ENCODE results near the gene STAB1. TPM values are rescaled to one million over a fixed set of nuclear protein-coding genes. Genes with fewer than 3 reads are reported as not detected.

The STAB1 gene
- total and polyA plus RNA-seq, 12 donors, result 17.4 to 231 (median 44.1) TPM

DNA sequence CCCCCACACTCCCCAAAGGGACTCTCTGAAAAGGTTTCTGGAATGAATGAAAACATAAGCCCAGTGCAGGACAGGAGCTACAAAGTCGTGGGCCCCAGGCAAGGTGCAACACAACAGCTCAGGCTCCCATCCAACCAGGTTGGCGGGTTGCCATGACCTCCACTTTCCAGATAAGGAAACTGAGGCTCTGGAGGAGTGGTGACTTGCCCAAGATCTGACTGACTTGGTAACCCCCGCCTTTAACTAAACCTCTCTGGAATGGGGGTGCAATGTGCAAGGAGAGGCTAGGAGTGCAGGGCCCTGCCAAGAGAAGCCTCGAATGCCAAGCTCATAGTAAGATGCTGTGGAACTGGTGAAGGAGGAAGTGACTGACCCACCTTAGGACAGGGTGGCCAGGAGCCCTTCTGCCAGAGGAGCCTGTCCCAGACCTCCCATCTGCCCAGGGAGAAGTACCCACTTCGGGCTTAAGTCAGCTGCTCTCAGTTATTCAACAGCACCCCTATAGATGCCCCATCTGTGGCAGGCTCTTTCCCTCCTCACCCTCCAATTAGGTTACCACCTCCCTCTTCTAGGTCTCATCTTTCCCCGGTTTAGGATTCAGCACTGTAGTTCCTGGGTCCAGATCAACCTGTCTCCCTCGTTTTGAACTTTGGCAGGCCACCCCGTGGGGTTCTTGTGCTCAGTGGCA lies 40.7 kb upstream of the STAB1 start:
- intact Hi-C loops (cut with DNase I), result loop anchor here in 3 of 10 donors (10.0 kb wide), 2 partner anchors 220 to 230 kb away; partner anchors contain the start of genes GNL3 (in 3 of the 3), PBRM1 (in 3 of the 3) and TWF2 (in 1 of the 3)

DNA sequence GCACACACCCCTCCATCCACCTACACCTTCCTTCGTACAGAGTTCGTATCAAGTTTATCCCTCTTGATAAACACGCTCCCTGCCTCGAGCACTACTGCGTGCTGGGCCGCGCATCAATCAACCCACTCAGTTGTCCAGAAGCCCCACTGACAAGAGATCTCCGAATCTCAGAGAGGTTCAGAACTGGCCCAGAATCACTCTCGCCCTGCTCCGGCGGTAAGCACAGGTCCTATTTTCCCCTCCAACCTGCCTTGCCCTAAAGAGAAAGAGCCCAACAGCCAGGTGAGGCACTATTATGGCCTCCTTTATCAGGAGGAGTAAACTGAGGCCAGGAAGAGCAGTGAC lies 40.2 kb upstream of the STAB1 start:
- no peaks in the 10 kb centered on the region for H3K9me3 ChIP-seq
- WGBS, 2 donors, result 33% methylated on average over 11 of the region's 11 CpGs
- H3K4me1 ChIP-seq, result peaks cover 17 to 44% (median 37%) of the 10 kb centered on the region in 9 donors
- peak overlapping the region; percentile 88 to 99 (median 92) for H3K27ac ChIP-seq
- intact Hi-C loops (cut with DNase I), result loop anchor here in 3 of 10 donors (10.0 kb wide), 2 partner anchors 220 to 230 kb away; partner anchors contain the start of genes GNL3 (in 3 of the 3), PBRM1 (in 3 of the 3) and TWF2 (in 1 of the 3)
- peaks cover 0 to 40% (median 16%) of the 10 kb centered on the region in 9 donors for H3K36me3 ChIP-seq
- no peak for DNase-seq
- no peak for ATAC-seq
- TF ChIP-seq, protein P1, sequence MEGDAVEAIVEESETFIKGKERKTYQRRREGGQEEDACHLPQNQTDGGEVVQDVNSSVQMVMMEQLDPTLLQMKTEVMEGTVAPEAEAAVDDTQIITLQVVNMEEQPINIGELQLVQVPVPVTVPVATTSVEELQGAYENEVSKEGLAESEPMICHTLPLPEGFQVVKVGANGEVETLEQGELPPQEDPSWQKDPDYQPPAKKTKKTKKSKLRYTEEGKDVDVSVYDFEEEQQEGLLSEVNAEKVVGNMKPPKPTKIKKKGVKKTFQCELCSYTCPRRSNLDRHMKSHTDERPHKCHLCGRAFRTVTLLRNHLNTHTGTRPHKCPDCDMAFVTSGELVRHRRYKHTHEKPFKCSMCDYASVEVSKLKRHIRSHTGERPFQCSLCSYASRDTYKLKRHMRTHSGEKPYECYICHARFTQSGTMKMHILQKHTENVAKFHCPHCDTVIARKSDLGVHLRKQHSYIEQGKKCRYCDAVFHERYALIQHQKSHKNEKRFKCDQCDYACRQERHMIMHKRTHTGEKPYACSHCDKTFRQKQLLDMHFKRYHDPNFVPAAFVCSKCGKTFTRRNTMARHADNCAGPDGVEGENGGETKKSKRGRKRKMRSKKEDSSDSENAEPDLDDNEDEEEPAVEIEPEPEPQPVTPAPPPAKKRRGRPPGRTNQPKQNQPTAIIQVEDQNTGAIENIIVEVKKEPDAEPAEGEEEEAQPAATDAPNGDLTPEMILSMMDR (IDR thresholded peaks at IDR 0.05), result no peak
- H3K27me3 ChIP-seq, result no peaks in the 10 kb centered on the region
- peak overlapping the region; percentile 65 to 96 (median 80) for H3K4me3 ChIP-seq

More for the DNA sequence above, 40.7 kb upstream of the STAB1 start:
- no peak for ATAC-seq
- TF ChIP-seq, protein P1 (IDR thresholded peaks at IDR 0.05), result no peak
- Histone ChIP-seq H3K36me3 (peaks cover 0 to 35% (median 13%) of the 10 kb centered on the region in 9 donors), H3K4me1 (peaks cover 17 to 49% (median 40%) of the 10 kb centered on the region in 9 donors), H3K9me3 (no peaks in the 10 kb centered on the region), H3K27ac (peak overlapping the region; percentile 88 to 99 (median 92)), H3K27me3 (no peaks in the 10 kb centered on the region), H3K4me3 (peak overlapping the region in 9 of 10 donors; percentile 65 to 96 (median 80))
- peak; percentile 48 to 62 for DNase-seq
- WGBS, 2 donors, result 44 to 45% methylated on average over 8 of the region's 8 CpGs

DNA sequence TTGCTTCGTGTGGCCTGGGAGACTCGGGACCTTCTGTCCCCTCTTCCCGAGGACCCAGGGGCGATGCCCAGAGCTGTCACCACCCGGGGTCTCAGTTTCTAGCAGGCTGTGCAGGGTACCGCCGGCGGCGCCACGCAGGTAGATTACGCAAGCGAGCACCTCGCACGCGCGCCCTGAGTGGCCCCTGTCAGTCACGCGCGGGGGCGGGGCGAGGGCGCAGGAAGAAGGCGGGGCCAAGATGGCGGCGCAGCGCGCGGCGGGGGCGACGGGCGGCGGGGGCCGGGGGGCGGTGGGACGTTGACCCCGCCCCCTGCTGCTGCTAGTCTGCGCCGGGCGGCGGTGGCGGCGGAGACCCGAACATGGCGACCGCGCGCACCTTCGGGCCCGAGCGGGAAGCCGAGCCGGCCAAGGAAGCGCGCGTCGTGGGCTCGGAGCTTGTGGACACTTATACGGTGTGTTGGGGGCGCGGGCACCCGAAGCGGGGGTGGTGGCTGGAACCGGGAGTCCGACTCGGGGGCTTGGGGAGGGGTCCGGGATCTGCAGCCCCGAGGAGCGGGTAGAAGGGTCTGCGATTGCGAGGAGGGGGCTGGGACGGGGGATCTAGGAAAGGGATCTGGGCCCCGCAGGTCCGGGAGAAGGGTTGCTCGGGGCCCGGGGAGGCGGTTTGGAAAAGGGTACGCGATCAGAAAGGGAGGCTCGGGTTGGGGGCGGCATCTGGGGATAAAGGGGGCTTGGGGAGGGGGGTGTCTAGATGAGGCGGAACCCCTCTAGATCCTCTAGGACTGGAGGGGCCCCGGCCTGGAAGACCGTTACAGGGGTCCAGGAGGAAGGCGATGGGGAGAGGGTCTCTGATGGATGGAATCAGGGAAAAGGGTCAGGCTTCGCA lies 39.6 kb upstream of the STAB1 start, which contains the start of gene NISCH:
Gene NISCH (plus strand): TSS at position 322 of the 886 bp plus-strand sequence. CDS start 38 bp downstream, at position 360.
- peak within 1 kb of the TSS; percentile 65 to 96 (median 80) for H3K4me3 ChIP-seq
- no peaks in the 10 kb centered on the region for H3K27me3 ChIP-seq
- ATAC-seq, result peak; percentile 29 to 77 (median 58)
- 0 to 1% methylated on average over 75 to 86 of the region's 86 CpGs for WGBS, 2 donors
- H3K27ac ChIP-seq, result peak within 1 kb of the TSS; percentile 88 to 99 (median 92)
- H3K36me3 ChIP-seq, result peaks cover 0 to 43% (median 21%) of the 10 kb centered on the region in 9 donors
- intact Hi-C loops (cut with DNase I), result loop anchor here in 3 of 10 donors (10.0 kb wide), 2 partner anchors 221 to 229 kb away; partner anchors contain the start of genes GNL3 (in 3 of the 3), PBRM1 (in 3 of the 3) and TWF2 (in 1 of the 3)
- peak; percentile 92 to 95 for DNase-seq
- TF ChIP-seq, protein P1 (IDR thresholded peaks at IDR 0.05), result no peak
- no peaks in the 10 kb centered on the region for H3K9me3 ChIP-seq
- H3K4me1 ChIP-seq, result peaks cover 17 to 41% (median 31%) of the 10 kb centered on the region in 9 donors

All from heart right ventricle (tissue), 16 donors.